Mesenchymal stem cell (in vitro differentiated cells and primary cell): ENCODE results near the gene CSNK2A1.

Source experiments
- DNase-seq: peaks from one replicate; pipeline ENCODE4 v3.0.0-alpha.2; 2013
- H2AFZ ChIP-seq: one replicate; pipeline ENCODE4 v1.6.1; 2013; ENCODE audit warnings: low read depth, mild to moderate bottlenecking, control low read depth, inconsistent platforms, low read length, moderate library complexity
- H2AK5ac ChIP-seq: 2 replicates; pipeline ENCODE4 v1.6.1; 2013; ENCODE audit warnings: low read length, moderate library complexity, mild to moderate bottlenecking, inconsistent platforms; ENCODE audit not compliant: severe bottlenecking
- H2BK120ac ChIP-seq: one replicate; pipeline ENCODE4 v1.6.1; 2013; ENCODE audit warnings: low read depth, mild to moderate bottlenecking, inconsistent platforms, low read length, moderate library complexity
- H2BK12ac ChIP-seq, 2 experiments: one replicate each; pipeline ENCODE4 v1.6.1; 2013; ENCODE audit warnings: inconsistent platforms in 2 of 2, low read length in 2 of 2, mild to moderate bottlenecking in 2 of 2, moderate library complexity in 2 of 2, control low read depth in 1 of 2
- H2BK15ac ChIP-seq: one replicate; pipeline ENCODE4 v1.6.1; 2013; ENCODE audit warnings: mild to moderate bottlenecking, low read depth, inconsistent platforms; ENCODE audit not compliant: poor library complexity, severe bottlenecking
- H2BK5ac ChIP-seq: 2 replicates; pipeline ENCODE4 v1.6.1; 2013; ENCODE audit warnings: low read depth, mild to moderate bottlenecking, low read length, control low read depth, inconsistent platforms; ENCODE audit not compliant: poor library complexity, severe bottlenecking
- H3K14ac ChIP-seq, 2 experiments: one replicate each; pipeline ENCODE4 v1.6.1; 2013; ENCODE audit warnings: inconsistent platforms in 2 of 2, low read length in 2 of 2, control low read depth in 1 of 2, mild to moderate bottlenecking in 1 of 2, moderate library complexity in 1 of 2
- H3K18ac ChIP-seq, 2 experiments: one replicate each; pipeline ENCODE4 v1.6.1; 2013; ENCODE audit warnings: inconsistent platforms in 2 of 2, low read length in 2 of 2, control low read depth in 1 of 2, low read depth in 1 of 2, mild to moderate bottlenecking in 1 of 2
- H3K23ac ChIP-seq, 2 experiments: one replicate each; pipeline ENCODE4 v1.6.1; 2013; ENCODE audit warnings: inconsistent platforms in 2 of 2, low read length in 2 of 2, mild to moderate bottlenecking in 2 of 2, moderate library complexity in 2 of 2, control low read depth in 1 of 2
- H3K27ac ChIP-seq: 2 replicates; pipeline ENCODE4 v1.5.1; 2013; ENCODE audit warnings: mild to moderate bottlenecking, moderate library complexity, low read length, control low read depth, inconsistent platforms; ENCODE audit not compliant: poor library complexity, severe bottlenecking
- H3K27me3 ChIP-seq, 2 experiments: 2 replicates each; pipeline versions ENCODE4 v1.6.1 to v1.7.0; 2013; ENCODE audit warnings: low read length in 2 of 2, mild to moderate bottlenecking in 2 of 2, moderate library complexity in 2 of 2, control low read depth in 1 of 2, inconsistent platforms in 1 of 2; ENCODE audit not compliant: control insufficient read depth in 1 of 2, insufficient read depth in 1 of 2
- H3K36me3 ChIP-seq, 2 experiments: 2 replicates each; pipeline versions ENCODE4 v1.6.1 to v1.7.0; 2013; ENCODE audit warnings: low read length in 2 of 2, control low read depth in 1 of 2, inconsistent platforms in 1 of 2, low read depth in 1 of 2, mild to moderate bottlenecking in 1 of 2; ENCODE audit not compliant: insufficient read depth in 2 of 2, control insufficient read depth in 1 of 2
- H3K4ac ChIP-seq, 2 experiments: one replicate each; pipeline ENCODE4 v1.6.1; 2013; ENCODE audit warnings: inconsistent platforms in 2 of 2, low read length in 2 of 2, mild to moderate bottlenecking in 2 of 2, moderate library complexity in 2 of 2, control low read depth in 1 of 2, low read depth in 1 of 2
- H3K4me1 ChIP-seq: 2 replicates; pipeline ENCODE4 v1.6.1; 2013; ENCODE audit warnings: low read depth, low read length, control low read depth; ENCODE audit not compliant: control insufficient read depth, insufficient read depth
- H3K4me2 ChIP-seq: 2 replicates; pipeline ENCODE4 v1.6.1; 2013; ENCODE audit warnings: low read length, mild to moderate bottlenecking, inconsistent platforms; ENCODE audit not compliant: poor library complexity, severe bottlenecking
- H3K4me3 ChIP-seq, 2 experiments: 2 replicates each; pipeline versions ENCODE4 v1.5.1 to v1.7.0; 2013; ENCODE audit warnings: low read length in 2 of 2, mild to moderate bottlenecking in 2 of 2, control low read depth in 1 of 2, low read depth in 1 of 2; ENCODE audit not compliant: insufficient read depth in 1 of 2
- H3K79me1 ChIP-seq: replicated peaks from 2 replicates; pipeline ENCODE4 v1.6.1; 2013; ENCODE audit warnings: mild to moderate bottlenecking, control low read depth, low read length, inconsistent platforms; ENCODE audit not compliant: poor library complexity, severe bottlenecking
- H3K9ac ChIP-seq: 2 replicates; pipeline ENCODE4 v1.7.0; 2013; ENCODE audit warnings: mild to moderate bottlenecking, low read length, moderate library complexity
- H3K9me3 ChIP-seq: 2 replicates; pipeline ENCODE4 v1.7.0; 2013; ENCODE audit warnings: mild to moderate bottlenecking, low read length; ENCODE audit not compliant: control insufficient read depth
- H4K8ac ChIP-seq: one replicate; pipeline ENCODE4 v1.6.1; 2013; ENCODE audit warnings: inconsistent platforms, mild to moderate bottlenecking, low read length, moderate library complexity
- H4K91ac ChIP-seq: one replicate; pipeline ENCODE4 v1.6.1; 2013; ENCODE audit warnings: mild to moderate bottlenecking, low read length, inconsistent platforms
- whole genome bisulfite sequencing: methylation state at CpG from one replicate; pipeline ENCODE4 v1.1.7; 2013; ENCODE audit warnings: mixed read lengths; 5-methylcytosine and 5-hydroxymethylcytosine counted together

CSNK2A1 gene

DNA sequence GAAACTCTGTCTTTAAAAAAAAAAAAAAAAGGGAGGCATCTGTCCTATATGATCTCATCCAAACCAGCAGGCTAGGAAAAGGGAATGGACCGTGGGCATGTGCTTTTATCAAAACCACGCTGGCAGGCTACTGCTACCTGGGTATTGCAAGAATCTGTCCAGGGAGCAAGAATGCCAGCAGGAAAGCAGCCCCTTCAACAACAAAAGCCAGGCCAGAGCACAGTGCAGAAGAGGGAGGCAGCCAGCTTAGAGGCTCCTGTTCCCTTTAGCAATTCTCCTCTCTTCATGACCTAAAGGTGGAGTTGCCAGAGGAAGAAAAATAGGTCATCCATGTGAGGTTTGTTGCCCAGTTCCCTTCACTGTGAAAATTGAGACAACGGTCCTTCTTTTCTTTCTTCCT lies 99.5 kb downstream of the CSNK2A1 start:
- no peak overlapping the region for H2BK15ac ChIP-seq
- no peak overlapping the region for H2BK120ac ChIP-seq
- H3K18ac ChIP-seq, result no peak overlapping the region
- H3K27me3 ChIP-seq, result no peaks in the 10 kb centered on the region
- H3K9ac ChIP-seq, result peak overlapping the region; percentile 35
- peak overlapping the region; percentile 50 for H3K27ac ChIP-seq
- no peak overlapping the region for H2BK12ac ChIP-seq
- H3K4me3 ChIP-seq, result no peak overlapping the region
- peaks cover 32 to 83% of the 10 kb centered on the region in 2 experiments for H3K36me3 ChIP-seq
- H3K79me1 ChIP-seq, result peaks cover 18% of the 10 kb centered on the region
- no peak overlapping the region for H3K4ac ChIP-seq
- H3K4me2 ChIP-seq, result no peak overlapping the region
- H4K91ac ChIP-seq, result no peak overlapping the region
- H2BK5ac ChIP-seq, result peak overlapping the region; percentile 20
- no peak overlapping the region for H4K8ac ChIP-seq
- peaks cover 9% of the 10 kb centered on the region for H3K4me1 ChIP-seq
- DNase-seq, result no peak
- 80% methylated on average over 2 of the region's 3 CpGs for WGBS
- H2AK5ac ChIP-seq, result peak overlapping the region; percentile 60
- H3K14ac ChIP-seq, result no peak overlapping the region
- H2AFZ ChIP-seq, result no peak overlapping the region
- no peak overlapping the region for H3K23ac ChIP-seq
- H3K9me3 ChIP-seq, result no peaks in the 10 kb centered on the region

DNA sequence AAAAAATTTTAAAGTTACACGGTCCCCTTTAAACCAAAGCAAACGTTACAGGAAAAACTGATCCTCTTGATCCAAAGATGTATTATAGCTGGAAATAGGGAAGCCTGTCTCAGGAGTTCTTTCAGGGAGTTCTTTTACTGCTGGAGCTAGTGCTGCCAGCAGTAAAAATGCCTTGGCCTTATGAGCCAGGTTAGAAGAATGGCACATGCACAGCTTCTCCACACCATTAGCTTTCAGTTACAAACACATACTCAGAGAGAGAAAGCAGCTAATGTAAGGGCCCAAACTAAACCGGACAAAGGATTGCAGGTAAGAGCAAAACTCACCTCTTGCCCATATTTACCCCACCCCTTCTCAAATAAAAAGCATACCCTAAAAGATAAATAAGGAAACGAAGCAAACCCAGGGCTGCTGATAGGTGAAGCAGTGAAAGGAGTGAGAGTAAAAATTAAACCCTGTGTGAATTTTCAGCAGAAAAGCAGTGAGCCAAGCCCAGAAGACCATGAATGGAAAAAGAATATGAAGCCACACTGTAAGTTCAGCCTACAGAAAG lies 100.3 kb downstream of the CSNK2A1 start:
- H2BK5ac ChIP-seq, result no peak overlapping the region
- WGBS, result 97% methylated on average over 2 of the region's 4 CpGs

DNA sequence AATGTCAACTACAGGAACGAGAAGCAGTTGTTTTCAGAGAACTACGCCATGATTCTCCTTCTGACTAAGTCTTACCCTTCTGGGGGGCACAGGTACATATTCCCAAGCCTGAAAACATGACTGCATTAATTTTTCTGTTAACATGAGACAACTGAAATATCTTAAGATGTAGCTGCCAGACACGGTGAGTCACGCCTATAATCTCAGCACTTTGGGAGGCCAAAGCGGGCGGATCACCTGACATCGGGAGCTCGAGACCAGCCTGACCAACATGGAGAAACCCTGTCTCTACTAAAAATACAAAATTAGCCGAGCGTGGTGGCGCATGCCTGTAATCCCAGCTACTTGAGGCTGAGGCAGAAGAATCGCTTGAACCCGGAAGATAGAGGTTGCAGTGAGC lies 103.0 kb downstream of the CSNK2A1 start:
- Histone ChIP-seq H3K4me1 (peaks cover 9% of the 10 kb centered on the region), H2BK5ac (no peak overlapping the region), H3K9ac (no peak overlapping the region), H4K91ac (no peak overlapping the region), H3K27me3 (no peaks in the 10 kb centered on the region), H3K79me1 (peaks cover 25% of the 10 kb centered on the region), H2BK15ac (no peak overlapping the region), H3K4me3 (no peak overlapping the region), H3K9me3 (no peaks in the 10 kb centered on the region), H3K4ac (no peak overlapping the region), H3K23ac (no peak overlapping the region), H3K14ac (no peak overlapping the region), H2BK120ac (no peak overlapping the region), H2AFZ (no peak overlapping the region), H2AK5ac (no peak overlapping the region), H3K4me2 (no peak overlapping the region), H3K36me3 (peaks cover 57 to 94% of the 10 kb centered on the region in 2 experiments), H3K27ac (no peak overlapping the region), H2BK12ac (no peak overlapping the region), H4K8ac (no peak overlapping the region), H3K18ac (no peak overlapping the region)
- WGBS, result 92% methylated on average over 13 of the region's 13 CpGs
- DNase-seq, result no peak

More for the DNA sequence above, 100.3 kb downstream of the CSNK2A1 start:
- Histone ChIP-seq H3K14ac (no peak overlapping the region), H2AFZ (no peak overlapping the region), H2BK120ac (no peak overlapping the region), H3K23ac (no peak overlapping the region), H3K36me3 (peaks cover 40 to 91% of the 10 kb centered on the region in 2 experiments), H3K79me1 (peaks cover 21% of the 10 kb centered on the region), H2BK12ac (no peak overlapping the region), H3K4me2 (no peak overlapping the region), H3K18ac (no peak overlapping the region), H3K27ac (no peak overlapping the region), H3K9me3 (no peaks in the 10 kb centered on the region), H2AK5ac (no peak overlapping the region), H3K27me3 (no peaks in the 10 kb centered on the region), H3K9ac (peak overlapping the region; percentile 18), H3K4me1 (peaks cover 9% of the 10 kb centered on the region), H4K8ac (no peak overlapping the region), H3K4ac (no peak overlapping the region), H4K91ac (no peak overlapping the region), H2BK15ac (no peak overlapping the region), H3K4me3 (no peak overlapping the region)
- DNase-seq, result no peak

DNA sequence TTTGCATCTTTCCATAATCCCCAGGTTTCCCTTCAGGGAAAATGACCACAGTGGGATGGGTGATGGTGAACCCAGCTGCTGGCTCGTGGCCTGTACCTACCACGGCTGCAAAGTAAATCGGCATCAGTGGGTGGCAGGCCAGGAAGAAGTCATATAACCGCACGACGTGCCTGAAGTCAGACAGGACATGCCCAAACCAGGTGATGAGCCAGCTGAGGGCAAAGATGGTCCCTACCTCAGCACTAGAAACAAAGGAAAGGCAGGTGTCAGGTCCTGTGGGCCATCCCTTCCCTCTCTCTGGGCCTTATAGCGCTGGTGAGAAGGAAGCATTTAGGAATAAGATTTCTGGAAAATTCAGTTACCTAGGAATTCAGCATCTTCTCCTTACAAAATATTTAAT lies 103.4 kb downstream of the CSNK2A1 start:
- Histone ChIP-seq H3K4me1 (peaks cover 7% of the 10 kb centered on the region), H3K4me3 (no peak overlapping the region), H2AFZ (no peak overlapping the region), H2BK120ac (no peak overlapping the region), H3K18ac (no peak overlapping the region), H3K23ac (no peak overlapping the region), H2BK15ac (no peak overlapping the region), H3K14ac (no peak overlapping the region), H3K79me1 (peaks cover 28% of the 10 kb centered on the region), H3K27me3 (no peaks in the 10 kb centered on the region), H3K4me2 (no peak overlapping the region), H3K9ac (no peak overlapping the region), H3K27ac (no peak overlapping the region), H3K4ac (no peak overlapping the region), H3K9me3 (no peaks in the 10 kb centered on the region), H4K8ac (no peak overlapping the region), H2AK5ac (no peak overlapping the region), H2BK12ac (no peak overlapping the region), H4K91ac (no peak overlapping the region), H2BK5ac (no peak overlapping the region), H3K36me3 (peaks cover 62 to 96% of the 10 kb centered on the region in 2 experiments)
- 99% methylated on average over 6 of the region's 7 CpGs for WGBS
- no peak for DNase-seq
